ENCODE results near the gene FLT1.

The FLT1 gene

GRCh38 chr13:28494778-28495537, at the start of gene FLT1:
Gene FLT1, minus strand, starts transcription at chr13:28495128. Its CDS starts 285 bp downstream, at chr13:28494843.
- no peak for DNase-seq (ENCODE audit: low spot score)

- DNase-seq (ENCODE audit: low spot score) = no peak
These were observed 49.1 kb upstream of the FLT1 start for GRCh38 chr13:28544026-28544425.

GRCh38 chr13:28542804-28543203, 47.9 kb upstream of the FLT1 start:
- no peak for DNase-seq (ENCODE audit: low spot score)

- no peak for DNase-seq (ENCODE audit: low spot score)
These were observed 47.0 kb upstream of the FLT1 start for GRCh38 chr13:28541966-28542365.

- no peak for DNase-seq (ENCODE audit: low spot score)
These were observed 45.7 kb upstream of the FLT1 start for GRCh38 chr13:28540612-28541011.

GRCh38 chr13:28539625-28540286, 44.8 kb upstream of the FLT1 start:
- no peak for DNase-seq (ENCODE audit: low spot score)

- no peak for DNase-seq (ENCODE audit: low spot score)
These were observed 44.0 kb upstream of the FLT1 start for GRCh38 chr13:28538932-28539331.

GRCh38 chr13:28537171-28537570, 42.2 kb upstream of the FLT1 start:
- DNase-seq (ENCODE audit: low spot score) = no peak

- DNase-seq (ENCODE audit: low spot score) = no peak
These were observed 41.4 kb upstream of the FLT1 start for GRCh38 chr13:28536371-28536770.

GRCh38 chr13:28535734-28536133, 40.8 kb upstream of the FLT1 start:
- DNase-seq (ENCODE audit: low spot score) = no peak

- DNase-seq (ENCODE audit: low spot score) = no peak
These were observed 39.9 kb upstream of the FLT1 start for GRCh38 chr13:28534801-28535200.

GRCh38 chr13:28534210-28534609, 39.3 kb upstream of the FLT1 start:
- no peak for DNase-seq (ENCODE audit: low spot score)

GRCh38 chr13:28533441-28534166, 38.7 kb upstream of the FLT1 start:
- DNase-seq (ENCODE audit: low spot score) = no peak

- DNase-seq (ENCODE audit: low spot score) = no peak
These were observed 38.2 kb upstream of the FLT1 start for GRCh38 chr13:28533125-28533436.

GRCh38 chr13:28532388-28533124, 37.6 kb upstream of the FLT1 start:
- no peak for DNase-seq (ENCODE audit: low spot score)

- no peak for DNase-seq (ENCODE audit: low spot score)
These were observed 37.0 kb upstream of the FLT1 start for GRCh38 chr13:28531845-28532387.

- no peak for DNase-seq (ENCODE audit: low spot score)
These were observed 36.3 kb upstream of the FLT1 start for GRCh38 chr13:28531077-28531844.

GRCh38 chr13:28530729-28531076, 35.8 kb upstream of the FLT1 start:
- DNase-seq (ENCODE audit: low spot score) = no peak

- no peak for DNase-seq (ENCODE audit: low spot score)
These were observed 34.9 kb upstream of the FLT1 start for GRCh38 chr13:28529836-28530235.

GRCh38 chr13:28528848-28529247, 33.9 kb upstream of the FLT1 start:
- no peak for DNase-seq (ENCODE audit: low spot score)

- DNase-seq (ENCODE audit: low spot score) = no peak
These were observed 33.5 kb upstream of the FLT1 start for GRCh38 chr13:28528388-28528787.

- no peak for DNase-seq (ENCODE audit: low spot score)
These were observed 32.7 kb upstream of the FLT1 start for GRCh38 chr13:28527629-28528028.
